ENCODE measurements around the gene C1orf21. TPM values are rescaled to one million over a fixed set of nuclear protein-coding genes. Genes with fewer than 3 reads are reported as not detected.

Gene C1orf21
- polyA plus RNA-seq, 1 of the 3 experiments (the other 2 are of a cell fraction) = 4.8 TPM

GRCh38 chr1:184416481-184416880 lies 29.7 kb downstream of the C1orf21 start:
- 93% methylated on average over 2 of the region's 2 CpGs for WGBS (ENCODE audit: low lambda C conversion rate)
- POLR2A ChIA-PET = no interaction called here
- H3K9ac ChIP-seq = no peak overlapping the region
- CTCF ChIA-PET = interaction anchor here (1.0 kb wide), 1 partner anchor 12 kb away, joined by 3 read pairs; no protein-coding TSS in a partner anchor
- no peaks in the 10 kb centered on the region; a peak in 2 of 4 replicates for H3K4me1 ChIP-seq (ENCODE audit: control insufficient read depth in 1 of 2, insufficient read depth in 2 of 2, low read depth in 1 of 2, low read length in 1 of 2)
- H3K4me3 ChIP-seq (ENCODE audit: low read depth in 2 of 2, low read length in 1 of 2) = no peak overlapping the region
- peaks cover 17% of the 10 kb centered on the region; the same call in 1 of the 2 replicates for H3K79me2 ChIP-seq (ENCODE audit: insufficient read depth)
- H3K27me3 ChIP-seq (ENCODE audit: insufficient read depth) = no peaks in the 10 kb centered on the region
- H3K9me2 ChIP-seq = no peaks in the 10 kb centered on the region
- no peaks in the 10 kb centered on the region for H4K20me1 ChIP-seq (ENCODE audit: insufficient read depth)
- no peak overlapping the region for H2AFZ ChIP-seq (ENCODE audit: low read depth)
- DNase-seq = no peak
- no peaks in the 10 kb centered on the region for H3F3A ChIP-seq (replicated peaks; ENCODE audit: insufficient read depth)
- H3K4me2 ChIP-seq = no peak overlapping the region
- H3K27ac ChIP-seq (ENCODE audit: low read depth in 2 of 2, low read length in 1 of 2) = no peak overlapping the region
- H3K9me3 ChIP-seq = no peaks in the 10 kb centered on the region
- TF ChIP-seq ELF1 (IDR thresholded peaks at IDR 0.05) (no peak), ZBTB33 (IDR thresholded peaks at IDR 0.05; ENCODE audit: borderline replicate concordance, low read depth) (no peak), CTCF (IDR thresholded peaks at IDR 0.05) (no peak), MEF2A (IDR thresholded peaks at IDR 0.05; ENCODE audit: borderline replicate concordance, low read depth) (no peak), NFIC (IDR thresholded peaks at IDR 0.05; ENCODE audit: borderline replicate concordance) (no peak), MXI1 (IDR thresholded peaks at IDR 0.05; ENCODE audit: low read depth, low read length) (no peak), REST (IDR thresholded peaks at IDR 0.05; ENCODE audit: low read depth, low read length) (no peak), TCF12 (IDR thresholded peaks at IDR 0.05) (no peak), MAX (IDR thresholded peaks at IDR 0.05; ENCODE audit: low read depth) (no peak), GABPA (IDR thresholded peaks at IDR 0.05; ENCODE audit: low read depth) (no peak)
- H3K36me3 ChIP-seq (replicated peaks in 1 of 2; ENCODE audit: control insufficient read depth in 1 of 2, insufficient read depth in 2 of 2, low read length in 1 of 2) = peaks cover 0 to 2% of the 10 kb centered on the region in 2 experiments

All from SK-N-SH (cell line).